GM12865 (cell line): ENCODE measurements around the gene RASA2.

ENCODE experiments used
- DNase-seq: peaks from one replicate; pipeline ENCODE4 v3.0.0; 2010; ENCODE audit warnings: low read depth
- H3K4me3 ChIP-seq: 2 replicates; pipeline ENCODE4 v1.5.1; 2011; ENCODE audit warnings: mild to moderate bottlenecking, low read depth, low read length, control low read depth
- TF ChIP-seq, protein P1 (sequence below): IDR thresholded peaks from 2 replicates; pipeline ENCODE4 v1.5.1; 2011; ENCODE audit warnings: low read length, control low read depth, low read depth, inconsistent platforms; ENCODE audit not compliant: insufficient read depth; ENCODE audit errors: missing control alignments

Gene RASA2

DNA sequence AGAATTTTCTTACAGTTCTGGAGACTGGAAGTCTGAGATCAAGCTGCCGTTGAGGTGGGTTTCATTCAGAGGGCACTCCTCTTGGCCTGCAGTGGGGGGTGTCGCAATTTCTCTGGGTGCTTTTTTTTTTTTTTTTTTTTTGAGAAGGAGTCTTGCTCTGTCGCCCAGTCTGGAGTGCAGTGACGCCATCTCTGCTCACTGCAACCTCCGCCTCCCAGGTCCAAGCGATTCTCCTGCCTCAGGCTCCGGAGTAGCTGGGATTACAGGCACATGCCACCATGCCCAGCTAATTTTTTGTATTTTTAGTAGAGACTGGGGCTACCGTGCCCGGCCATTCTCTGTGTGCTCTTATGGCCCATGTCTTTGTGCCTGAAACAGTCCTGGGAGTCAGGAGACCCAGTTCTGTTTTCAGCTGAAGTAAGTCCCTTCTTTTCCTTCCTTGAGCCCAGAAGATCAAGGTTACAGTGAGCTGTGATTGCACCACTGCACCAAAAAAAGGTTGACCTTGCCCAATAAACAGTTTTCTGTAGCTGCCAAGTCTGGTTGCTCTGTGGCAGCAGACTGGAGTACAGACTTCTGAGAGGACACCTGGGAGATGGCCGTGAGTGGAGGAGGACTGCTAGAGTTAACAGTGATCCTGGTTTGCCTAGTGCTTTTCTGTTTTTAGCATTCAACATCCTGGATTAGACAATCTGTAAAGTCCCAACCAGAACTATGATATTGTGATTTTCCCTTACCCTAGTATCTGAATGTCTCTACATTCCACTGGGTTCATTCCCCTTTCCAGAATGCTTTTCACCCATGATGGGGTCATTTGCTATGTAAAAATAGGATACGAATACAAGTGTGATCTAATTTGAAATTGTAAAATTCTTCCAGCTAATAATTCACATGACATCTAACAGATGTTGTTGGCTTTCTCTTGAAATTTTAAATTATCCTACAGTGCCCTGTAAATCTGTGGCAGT lies 174.7 kb downstream of the RASA2 start:
- H3K4me3 ChIP-seq, result no peak overlapping the region
- DNase-seq, result no peak
- TF ChIP-seq, protein P1, sequence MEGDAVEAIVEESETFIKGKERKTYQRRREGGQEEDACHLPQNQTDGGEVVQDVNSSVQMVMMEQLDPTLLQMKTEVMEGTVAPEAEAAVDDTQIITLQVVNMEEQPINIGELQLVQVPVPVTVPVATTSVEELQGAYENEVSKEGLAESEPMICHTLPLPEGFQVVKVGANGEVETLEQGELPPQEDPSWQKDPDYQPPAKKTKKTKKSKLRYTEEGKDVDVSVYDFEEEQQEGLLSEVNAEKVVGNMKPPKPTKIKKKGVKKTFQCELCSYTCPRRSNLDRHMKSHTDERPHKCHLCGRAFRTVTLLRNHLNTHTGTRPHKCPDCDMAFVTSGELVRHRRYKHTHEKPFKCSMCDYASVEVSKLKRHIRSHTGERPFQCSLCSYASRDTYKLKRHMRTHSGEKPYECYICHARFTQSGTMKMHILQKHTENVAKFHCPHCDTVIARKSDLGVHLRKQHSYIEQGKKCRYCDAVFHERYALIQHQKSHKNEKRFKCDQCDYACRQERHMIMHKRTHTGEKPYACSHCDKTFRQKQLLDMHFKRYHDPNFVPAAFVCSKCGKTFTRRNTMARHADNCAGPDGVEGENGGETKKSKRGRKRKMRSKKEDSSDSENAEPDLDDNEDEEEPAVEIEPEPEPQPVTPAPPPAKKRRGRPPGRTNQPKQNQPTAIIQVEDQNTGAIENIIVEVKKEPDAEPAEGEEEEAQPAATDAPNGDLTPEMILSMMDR, result no peak

DNA sequence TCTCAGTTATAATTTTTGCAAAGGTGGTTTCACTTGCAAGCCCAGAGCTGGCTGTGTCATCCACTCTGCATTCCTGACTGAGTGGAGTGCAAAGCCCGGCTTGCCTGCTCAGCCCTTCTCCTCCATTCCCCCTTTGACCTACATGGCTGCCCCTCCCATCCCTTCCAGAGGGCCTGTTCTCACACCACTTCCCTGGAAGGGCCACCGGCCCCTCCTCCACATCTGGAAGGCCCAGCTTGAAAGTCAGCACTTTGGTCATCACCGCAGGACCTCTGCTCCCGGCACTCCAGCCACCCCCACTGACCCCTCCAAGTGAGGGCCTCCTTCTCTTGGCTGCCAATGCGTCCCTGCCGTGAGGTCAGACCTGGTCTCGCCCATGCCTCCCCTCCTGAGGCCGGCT lies 177.2 kb downstream of the RASA2 start:
- H3K4me3 ChIP-seq, result no peak overlapping the region
- DNase-seq, result no peak
- TF ChIP-seq, protein P1, result no peak
